GM23338 (cell line): ENCODE measurements around the gene MKRN2.

Source experiments
- CREB1 ChIP-seq: fragments of 250-450 bp; sonication (Bioruptor Pico); IDR thresholded peaks from 2 replicates; pipeline ENCODE4 v1.5.0; 2020; ENCODE audit warnings: low read depth, mild to moderate bottlenecking, moderate library complexity
- CTCF ChIP-seq, 2 experiments: fragments of 200-600 bp in 1 of 2; sonication (generic) in 1 of 2; conservative IDR thresholded peaks; 2 replicates each; pipeline versions ENCODE4 v1.5.1 to v1.6.1; 2016 to 2017; ENCODE audit warnings: antibody characterized with exemption in 2 of 2, low read depth in 2 of 2, mild to moderate bottlenecking in 2 of 2, moderate library complexity in 1 of 2
- EZH2 ChIP-seq: fragments of 200-600 bp; sonication (generic); IDR thresholded peaks from one replicate; pipeline ENCODE4 v1.8.0; 2017; ENCODE audit warnings: antibody characterized with exemption, mild to moderate bottlenecking, low read depth; ENCODE audit not compliant: unreplicated experiment
- EZH2phosphoT487 ChIP-seq: fragments of 200-600 bp; sonication (generic); IDR thresholded peaks from one replicate; pipeline ENCODE4 v1.8.1; 2018; ENCODE audit warnings: antibody characterized with exemption; ENCODE audit not compliant: unreplicated experiment
- POLR2AphosphoS5 ChIP-seq: IDR thresholded peaks from 2 replicates; pipeline ENCODE4 v1.6.1; 2016; ENCODE audit warnings: antibody characterized with exemption, low read depth
- REST ChIP-seq: IDR thresholded peaks from one replicate; pipeline ENCODE4 v1.6.1; 2018; ENCODE audit warnings: antibody characterized with exemption; ENCODE audit not compliant: unreplicated experiment
- STAT1 ChIP-seq: IDR thresholded peaks from one replicate; pipeline ENCODE4 v1.6.1; 2016; ENCODE audit warnings: antibody characterized with exemption; ENCODE audit not compliant: unreplicated experiment
- ZNF114 ChIP-seq: fragments of 250-450 bp; sonication (Bioruptor Pico); IDR thresholded peaks from 2 replicates; pipeline ENCODE4 v1.5.0; 2020; ENCODE audit warnings: mild to moderate bottlenecking, moderate library complexity
- ZNF331 ChIP-seq: fragments of 250-450 bp; sonication (Bioruptor Pico); IDR thresholded peaks from 2 replicates; pipeline ENCODE4 v1.5.0; 2020; ENCODE audit warnings: low read depth, mild to moderate bottlenecking, moderate library complexity
- ZNF462 ChIP-seq: fragments of 250-450 bp; sonication (Bioruptor Pico); IDR thresholded peaks from 2 replicates; pipeline ENCODE4 v1.5.0; 2020; ENCODE audit warnings: mild to moderate bottlenecking, moderate library complexity

- TF ChIP-seq POLR2AphosphoS5: no peak
- TF ChIP-seq CTCF (conservative IDR thresholded peaks at IDR 0.05; ENCODE audit: low read depth in 2 of 2): no peak
- TF ChIP-seq EZH2: no peak
- no peak for TF ChIP-seq CREB1 (CRISPR knock-in tag)
- no peak for TF ChIP-seq EZH2phosphoT487
- TF ChIP-seq ZNF462 (CRISPR knock-in tag): no peak
- no peak for TF ChIP-seq STAT1
- TF ChIP-seq ZNF114 (CRISPR knock-in tag): no peak
- TF ChIP-seq REST: no peak
- no peak for TF ChIP-seq ZNF331 (CRISPR knock-in tag)
Observed at GRCh38 chr3:12584083-12584482, 27.2 kb downstream of the MKRN2 start.
